ENCODE measurements around the gene SYK. TPM values are rescaled to one million over a fixed set of nuclear protein-coding genes. Genes with fewer than 3 reads are reported as not detected.

The SYK gene
- total and polyA plus RNA-seq, 2 of the 4 experiments (the other 2 are of a cell fraction) = not detected

GRCh38 chr9:90915693-90916092 is 114.1 kb downstream of the SYK start:
- Histone ChIP-seq H2BK120ac (ENCODE audit: low read depth, low read length) (peak overlapping the region; percentile 38; the same call in 1 of the 2 replicates), H3K4me3 (ENCODE audit: insufficient read depth, low read depth, low read length) (no peak overlapping the region), H4K8ac (ENCODE audit: low read depth in 2 of 2, low read length in 2 of 2) (0 out of 4 replicates have a peak overlapping the region, but pooled peaks of 1 of the 2 experiments have one; percentile 4), H3K27me3 (ENCODE audit: control insufficient read depth, insufficient read depth, low read length) (no peaks in the 10 kb centered on the region), H2AK9ac (replicated peaks; ENCODE audit: low read depth, low read length, poor library complexity) (no peak overlapping the region), H3K56ac (ENCODE audit: extremely low read depth, insufficient read depth, low read length) (no peak overlapping the region), H3K79me1 (ENCODE audit: low read depth in 1 of 2, low read length in 2 of 2) (no peaks in the 10 kb centered on the region), H3K4me2 (ENCODE audit: low read depth, low read length) (no peak overlapping the region), H2BK5ac (ENCODE audit: low read depth, low read length, poor library complexity, severe bottlenecking) (no peak overlapping the region), H3K9me3 (ENCODE audit: control insufficient read depth, insufficient read depth, low read length) (no peaks in the 10 kb centered on the region), H4K20me1 (ENCODE audit: insufficient read depth, low read length) (no peaks in the 10 kb centered on the region), H3K14ac (replicated peaks; ENCODE audit: low read depth, low read length) (no peak overlapping the region), H2BK15ac (ENCODE audit: low read depth, low read length) (no peak overlapping the region), H3K9ac (ENCODE audit: low read depth, low read length) (no peak overlapping the region), H3K9me1 (ENCODE audit: insufficient read depth, low read length) (peaks cover 3% of the 10 kb centered on the region; the same call in 1 of the 2 replicates), H2BK20ac (ENCODE audit: low read depth, low read length) (peak overlapping the region; percentile 21; the same call in 1 of the 2 replicates), H3K27ac (ENCODE audit: insufficient read depth, low read length) (no peak overlapping the region), H3K4ac (ENCODE audit: low read depth, low read length) (peak overlapping the region; percentile 60; the same call in 1 of the 2 replicates), H4K91ac (ENCODE audit: insufficient read depth, low read depth, low read length) (no peak overlapping the region), H3K18ac (ENCODE audit: low read depth, low read length) (no peak overlapping the region), H2AFZ (replicated peaks; ENCODE audit: low read length, poor library complexity) (peak overlapping the region; percentile 14), H3K36me3 (ENCODE audit: control insufficient read depth, insufficient read depth, low read length) (no peaks in the 10 kb centered on the region), H4K5ac (ENCODE audit: low read depth, low read length) (no peak overlapping the region), H2AK5ac (ENCODE audit: low read depth, low read length) (no peak overlapping the region), H3K23ac (ENCODE audit: low read depth, low read length) (no peak overlapping the region), H3K4me1 (ENCODE audit: control insufficient read depth, insufficient read depth, low read length) (peaks cover 2% of the 10 kb centered on the region)
- TF ChIP-seq FOS (IDR thresholded peaks at IDR 0.05; ENCODE audit: low read depth, low read length) = no peak
- TF ChIP-seq CEBPB (IDR thresholded peaks at IDR 0.05; ENCODE audit: low read depth, low read length) = no peak
- TF ChIP-seq CTCF (conservative IDR thresholded peaks at IDR 0.05; ENCODE audit: low read depth, low read length) = peak; percentile 48
- TF ChIP-seq RAD21 (IDR thresholded peaks at IDR 0.05; ENCODE audit: low read length) = peak; percentile 59
- no peak for TF ChIP-seq ELK1 (IDR thresholded peaks at IDR 0.05; ENCODE audit: borderline replicate concordance, low read depth, low read length)
- no peak for TF ChIP-seq BHLHE40 (IDR thresholded peaks at IDR 0.05; ENCODE audit: low read depth, low read length)
- no peak for TF ChIP-seq USF2 (IDR thresholded peaks at IDR 0.05; ENCODE audit: low read depth, low read length)
- TF ChIP-seq POLR2A (IDR thresholded peaks at IDR 0.05; ENCODE audit: low read depth, low read length) = no peak
- TF ChIP-seq SMC3 (IDR thresholded peaks at IDR 0.05; ENCODE audit: low read depth, low read length) = peak; percentile 37
- no peak for TF ChIP-seq NFE2L2 (IDR thresholded peaks at IDR 0.05; ENCODE audit: low read depth, low read length)
- TF ChIP-seq MAZ (IDR thresholded peaks at IDR 0.05; ENCODE audit: borderline replicate concordance, low read depth, low read length) = no peak
- TF ChIP-seq MXI1 (IDR thresholded peaks at IDR 0.05; ENCODE audit: borderline replicate concordance, low read depth, low read length) = no peak
- DNase-seq (peak; percentile 37), ATAC-seq (ENCODE audit: low read depth) (no peak)
- BruUV-seq (replicated peaks) = no TSS peak
- dilution Hi-C loops (cut with HindIII; ENCODE audit: low sequenced_read_pairs, unreplicated experiment) = no loop called here
- ChIA-PET POLR2A (ENCODE audit: unreplicated experiment) (no interaction called here), CTCF (interaction anchor here (0.6 to 2.3 kb wide), 17 partner anchors 10 to 856 kb away, joined by 3 to 12 read pairs (median 4); no protein-coding TSS in a partner anchor)
- in situ Hi-C loops (cut with MboI; ENCODE audit: low sequenced_read_pairs) = loop anchor here (5.0 kb wide), 3 partner anchors 502 to 817 kb away; no protein-coding TSS in a partner anchor
- intact Hi-C loops (cut with micrococcal nuclease) = loop anchor here (1.0 to 10.0 kb wide), 10 partner anchors 121 to 862 kb away; partner anchors contain the start of gene NFIL3
- WGBS, 2 experiments (ENCODE audit: extremely low coverage in 2 of 2, insufficient read length in 1 of 2) = no CpG with 5 or more reads among the region's 6 CpGs
